H1 (cell line): ENCODE measurements around the gene FMN2. TPM values are rescaled to one million over a fixed set of nuclear protein-coding genes. Genes with fewer than 3 reads are reported as not detected.

Experiments
- CHD7 ChIP-seq: fragments of 300-600 bp; sonication (generic); IDR thresholded peaks from 2 replicates; pipeline ENCODE4 v1.7.1; 2012; ENCODE audit warnings: low read length, moderate library complexity, mild to moderate bottlenecking, inconsistent platforms; ENCODE audit not compliant: insufficient replicate concordance
- NRF1 ChIP-seq: IDR thresholded peaks from 2 replicates; pipeline ENCODE4 v1.6.1; 2011; ENCODE audit warnings: mild to moderate bottlenecking, low read depth, low read length, improper control_type of control experiment
- POLR2A ChIP-seq, 2 experiments: IDR thresholded peaks; 1 replicate in 1 of 2; 2 replicates in 1 of 2; pipeline ENCODE4 v1.6.1; 2011; ENCODE audit warnings: low read depth in 2 of 2, low read length in 2 of 2, mild to moderate bottlenecking in 2 of 2; ENCODE audit errors: control extremely low read depth in 1 of 2
- RXRA ChIP-seq: IDR thresholded peaks from 2 replicates; pipeline ENCODE4 v1.6.1; 2011; ENCODE audit warnings: low read depth, mild to moderate bottlenecking, low read length, moderate library complexity; ENCODE audit not compliant: insufficient read depth
- polyA plus RNA-seq, 7 experiments: library from polyadenylated mRNA; depleted of rRNA in 3 of 7; stranded (reverse) in 5 of 7; unstranded in 2 of 7; fragments of >200 nt in 5 of 7; fragments of 200-250 nt in 2 of 7; gene quantifications; 1 replicate in 5 of 7; 2 replicates in 1 of 7; 4 replicates in 1 of 7; pipeline versions ENCODE4 v1.2.1 to v1.2.3, GENCODE V29; 2011 to 2013; ENCODE audit warnings: missing spikeins in 2 of 7, mixed read lengths in 2 of 7
- total RNA-seq: library from RNA; stranded (reverse); fragmentation: NEBNext Ultra II Directional; extraction: Animal tissue kit (Norgen Biotek cat#: 25700); gene quantifications from 2 replicates; pipeline ENCODE4 v1.2.1, GENCODE V29; 2021

The FMN2 gene
- total and polyA plus RNA-seq, 2 of the 8 experiments (the other 6 are each of a cell fraction or from before 2014, with no cell fraction given), result 0.83 to 2.0 TPM

- no peak for TF ChIP-seq CHD7
- no peak for TF ChIP-seq POLR2A (IDR thresholded peaks at IDR 0.05; ENCODE audit: control extremely low read depth in 1 of 2, low read depth in 2 of 2, low read length in 2 of 2)
- no peak for TF ChIP-seq RXRA
- TF ChIP-seq NRF1, result no peak
Observed at GRCh38 chr1:240322943-240323342, 231.3 kb downstream of the FMN2 start (continued).
